ENCODE results near the gene DUSP5.

Gene DUSP5

GRCh38 chr10:110535958-110536891, 38.5 kb downstream of the DUSP5 start:
- H3K4me3 ChIP-seq (ENCODE audit: low read depth, low read length), result no peak overlapping the region
- peaks cover 14% of the 10 kb centered on the region for H3K4me1 ChIP-seq (ENCODE audit: control insufficient read depth, insufficient read depth, low read length)
- H3K9me3 ChIP-seq (ENCODE audit: control insufficient read depth, insufficient read depth, low read depth, low read length), result no peaks in the 10 kb centered on the region
- POLR2A ChIA-PET, result no interaction called here
- H3K36me3 ChIP-seq (ENCODE audit: control insufficient read depth in 2 of 2, insufficient read depth in 1 of 2, low read length in 2 of 2), result no peaks in the 10 kb centered on the region
- H3K27ac ChIP-seq (ENCODE audit: extremely low read depth, low read depth, low read length), result no peak overlapping the region
- CTCF ChIA-PET, result interaction anchor here (1.3 to 1.4 kb wide), 2 partner anchors 9 to 13 kb away, joined by 3 to 4 read pairs; no protein-coding TSS in a partner anchor
- TF ChIP-seq ZBTB7A (tag by site-specific recombination; IDR thresholded peaks at IDR 0.05; ENCODE audit: low read depth) (no peak), ZNF768 (tag by site-specific recombination; IDR thresholded peaks at IDR 0.05) (no peak), ZNF510 (tag by site-specific recombination; IDR thresholded peaks at IDR 0.05; ENCODE audit: insufficient replicate concordance) (no peak), EGR2 (tag by site-specific recombination; IDR thresholded peaks at IDR 0.05; ENCODE audit: low read depth) (peak; percentile 57; the same call in 1 of the 2 replicates), ZFHX2 (tag by site-specific recombination; conservative IDR thresholded peaks at IDR 0.05) (peak; percentile 65), ZNF623 (tag by site-specific recombination; IDR thresholded peaks at IDR 0.05) (no peak), YY1 (tag by site-specific recombination; IDR thresholded peaks at IDR 0.05) (no peak), ZNF621 (tag by site-specific recombination; IDR thresholded peaks at IDR 0.05) (no peak), ZNF549 (tag by site-specific recombination; IDR thresholded peaks at IDR 0.05) (no peak), ZNF324 (tag by site-specific recombination; IDR thresholded peaks at IDR 0.05) (no peak), ZNF350 (tag by site-specific recombination; IDR thresholded peaks at IDR 0.05) (no peak), ZNF624 (tag by site-specific recombination; IDR thresholded peaks at IDR 0.05) (no peak), ZNF23 (tag by site-specific recombination; IDR thresholded peaks at IDR 0.05; ENCODE audit: borderline replicate concordance) (no peak), ZNF660 (tag by site-specific recombination; IDR thresholded peaks at IDR 0.05) (no peak), ZNF433 (tag by site-specific recombination; IDR thresholded peaks at IDR 0.05; ENCODE audit: low read depth) (no peak), ZBTB17 (tag by site-specific recombination; IDR thresholded peaks at IDR 0.05) (peak; percentile 32; the same call in 1 of the 2 replicates), ZNF211 (tag by site-specific recombination; IDR thresholded peaks at IDR 0.05; ENCODE audit: low read depth) (no peak), ZNF704 (tag by site-specific recombination; IDR thresholded peaks at IDR 0.05) (no peak)
- TF ChIP-seq, protein P1, sequence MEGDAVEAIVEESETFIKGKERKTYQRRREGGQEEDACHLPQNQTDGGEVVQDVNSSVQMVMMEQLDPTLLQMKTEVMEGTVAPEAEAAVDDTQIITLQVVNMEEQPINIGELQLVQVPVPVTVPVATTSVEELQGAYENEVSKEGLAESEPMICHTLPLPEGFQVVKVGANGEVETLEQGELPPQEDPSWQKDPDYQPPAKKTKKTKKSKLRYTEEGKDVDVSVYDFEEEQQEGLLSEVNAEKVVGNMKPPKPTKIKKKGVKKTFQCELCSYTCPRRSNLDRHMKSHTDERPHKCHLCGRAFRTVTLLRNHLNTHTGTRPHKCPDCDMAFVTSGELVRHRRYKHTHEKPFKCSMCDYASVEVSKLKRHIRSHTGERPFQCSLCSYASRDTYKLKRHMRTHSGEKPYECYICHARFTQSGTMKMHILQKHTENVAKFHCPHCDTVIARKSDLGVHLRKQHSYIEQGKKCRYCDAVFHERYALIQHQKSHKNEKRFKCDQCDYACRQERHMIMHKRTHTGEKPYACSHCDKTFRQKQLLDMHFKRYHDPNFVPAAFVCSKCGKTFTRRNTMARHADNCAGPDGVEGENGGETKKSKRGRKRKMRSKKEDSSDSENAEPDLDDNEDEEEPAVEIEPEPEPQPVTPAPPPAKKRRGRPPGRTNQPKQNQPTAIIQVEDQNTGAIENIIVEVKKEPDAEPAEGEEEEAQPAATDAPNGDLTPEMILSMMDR (tag by site-specific recombination; IDR thresholded peaks at IDR 0.05), result 0 out of 2 replicates have a peak, but pooled peaks have one; percentile 34
- TF ChIP-seq, protein P2, sequence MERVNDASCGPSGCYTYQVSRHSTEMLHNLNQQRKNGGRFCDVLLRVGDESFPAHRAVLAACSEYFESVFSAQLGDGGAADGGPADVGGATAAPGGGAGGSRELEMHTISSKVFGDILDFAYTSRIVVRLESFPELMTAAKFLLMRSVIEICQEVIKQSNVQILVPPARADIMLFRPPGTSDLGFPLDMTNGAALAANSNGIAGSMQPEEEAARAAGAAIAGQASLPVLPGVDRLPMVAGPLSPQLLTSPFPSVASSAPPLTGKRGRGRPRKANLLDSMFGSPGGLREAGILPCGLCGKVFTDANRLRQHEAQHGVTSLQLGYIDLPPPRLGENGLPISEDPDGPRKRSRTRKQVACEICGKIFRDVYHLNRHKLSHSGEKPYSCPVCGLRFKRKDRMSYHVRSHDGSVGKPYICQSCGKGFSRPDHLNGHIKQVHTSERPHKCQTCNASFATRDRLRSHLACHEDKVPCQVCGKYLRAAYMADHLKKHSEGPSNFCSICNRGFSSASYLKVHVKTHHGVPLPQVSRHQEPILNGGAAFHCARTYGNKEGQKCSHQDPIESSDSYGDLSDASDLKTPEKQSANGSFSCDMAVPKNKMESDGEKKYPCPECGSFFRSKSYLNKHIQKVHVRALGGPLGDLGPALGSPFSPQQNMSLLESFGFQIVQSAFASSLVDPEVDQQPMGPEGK (tag by site-specific recombination; IDR thresholded peaks at IDR 0.05), result peak; percentile 38; the same call in 1 of the 2 replicates
